ENCODE results near the gene FAM114A1.
A peak's percentile ranks its signal among the peaks of the same experiment; 100 is the strongest.

Gene FAM114A1

GRCh38 chr4:38861791-38862190, 5.8 kb upstream of the FAM114A1 start:
- Histone ChIP-seq H3K27me3 (ENCODE audit: control insufficient read depth, insufficient read depth, low read length) (no peaks in the 10 kb centered on the region), H3K36me3 (ENCODE audit: control insufficient read depth, insufficient read depth, low read length) (no peaks in the 10 kb centered on the region), H3K9me3 (ENCODE audit: control insufficient read depth, low read length) (no peaks in the 10 kb centered on the region), H3K4me3 (ENCODE audit: low read length) (no peak overlapping the region), H3K4me1 (ENCODE audit: control insufficient read depth, insufficient read depth, low read length) (peaks cover 10% of the 10 kb centered on the region), H3K9ac (ENCODE audit: low read length) (no peak overlapping the region)

- peaks cover 25% of the 10 kb centered on the region for H3K4me1 ChIP-seq (ENCODE audit: control insufficient read depth, insufficient read depth, low read length)
- no peaks in the 10 kb centered on the region for H3K27me3 ChIP-seq (ENCODE audit: control insufficient read depth, insufficient read depth, low read length)
- H3K9ac ChIP-seq (ENCODE audit: low read length): peak overlapping the region; percentile 2
- no peaks in the 10 kb centered on the region for H3K36me3 ChIP-seq (ENCODE audit: control insufficient read depth, insufficient read depth, low read length)
- no peaks in the 10 kb centered on the region for H3K9me3 ChIP-seq (ENCODE audit: control insufficient read depth, low read length)
- no peak overlapping the region for H3K4me3 ChIP-seq (ENCODE audit: low read length)
Measured at GRCh38 chr4:38865445-38865844, 2.2 kb upstream of the FAM114A1 start.

- no peaks in the 10 kb centered on the region for H3K36me3 ChIP-seq (ENCODE audit: control insufficient read depth, insufficient read depth, low read length)
- no peaks in the 10 kb centered on the region for H3K27me3 ChIP-seq (ENCODE audit: control insufficient read depth, insufficient read depth, low read length)
- no peak overlapping the region for H3K4me3 ChIP-seq (ENCODE audit: low read length)
- H3K9me3 ChIP-seq (ENCODE audit: control insufficient read depth, low read length): no peaks in the 10 kb centered on the region
- H3K4me1 ChIP-seq (ENCODE audit: control insufficient read depth, insufficient read depth, low read length): peaks cover 31% of the 10 kb centered on the region
- H3K9ac ChIP-seq (ENCODE audit: low read length): peak overlapping the region; percentile 89
Measured at GRCh38 chr4:38866973-38867477, 581 bp upstream of the FAM114A1 start.

GRCh38 chr4:38868059-38868960, 704 bp downstream of the FAM114A1 start:
- Histone ChIP-seq H3K36me3 (ENCODE audit: control insufficient read depth, insufficient read depth, low read length) (no peaks in the 10 kb centered on the region), H3K9me3 (ENCODE audit: control insufficient read depth, low read length) (no peaks in the 10 kb centered on the region), H3K4me3 (ENCODE audit: low read length) (peak overlapping the region; percentile 71), H3K4me1 (ENCODE audit: control insufficient read depth, insufficient read depth, low read length) (peaks cover 44% of the 10 kb centered on the region), H3K9ac (ENCODE audit: low read length) (peak overlapping the region; percentile 98), H3K27me3 (ENCODE audit: control insufficient read depth, insufficient read depth, low read length) (no peaks in the 10 kb centered on the region)

GRCh38 chr4:38869511-38869910, 1.9 kb downstream of the FAM114A1 start:
- Histone ChIP-seq H3K36me3 (ENCODE audit: control insufficient read depth, insufficient read depth, low read length) (no peaks in the 10 kb centered on the region), H3K4me3 (ENCODE audit: low read length) (no peak overlapping the region), H3K4me1 (ENCODE audit: control insufficient read depth, insufficient read depth, low read length) (peaks cover 52% of the 10 kb centered on the region), H3K9me3 (ENCODE audit: control insufficient read depth, low read length) (no peaks in the 10 kb centered on the region), H3K9ac (ENCODE audit: low read length) (peak overlapping the region; percentile 98), H3K27me3 (ENCODE audit: control insufficient read depth, insufficient read depth, low read length) (no peaks in the 10 kb centered on the region)

- Histone ChIP-seq H3K9ac (ENCODE audit: low read length) (no peak overlapping the region), H3K9me3 (ENCODE audit: control insufficient read depth, low read length) (no peaks in the 10 kb centered on the region), H3K27me3 (ENCODE audit: control insufficient read depth, insufficient read depth, low read length) (no peaks in the 10 kb centered on the region), H3K4me3 (ENCODE audit: low read length) (no peak overlapping the region), H3K36me3 (ENCODE audit: control insufficient read depth, insufficient read depth, low read length) (no peaks in the 10 kb centered on the region), H3K4me1 (ENCODE audit: control insufficient read depth, insufficient read depth, low read length) (peaks cover 52% of the 10 kb centered on the region)
Measured at GRCh38 chr4:38870098-38870808, 2.6 kb downstream of the FAM114A1 start.

GRCh38 chr4:38871593-38871992, 4.0 kb downstream of the FAM114A1 start:
- no peaks in the 10 kb centered on the region for H3K27me3 ChIP-seq (ENCODE audit: control insufficient read depth, insufficient read depth, low read length)
- H3K4me1 ChIP-seq (ENCODE audit: control insufficient read depth, insufficient read depth, low read length): peaks cover 52% of the 10 kb centered on the region
- no peaks in the 10 kb centered on the region for H3K36me3 ChIP-seq (ENCODE audit: control insufficient read depth, insufficient read depth, low read length)
- no peak overlapping the region for H3K9ac ChIP-seq (ENCODE audit: low read length)
- no peak overlapping the region for H3K4me3 ChIP-seq (ENCODE audit: low read length)
- no peaks in the 10 kb centered on the region for H3K9me3 ChIP-seq (ENCODE audit: control insufficient read depth, low read length)

GRCh38 chr4:38872620-38873019, 5.0 kb downstream of the FAM114A1 start:
- no peak overlapping the region for H3K9ac ChIP-seq (ENCODE audit: low read length)
- H3K4me1 ChIP-seq (ENCODE audit: control insufficient read depth, insufficient read depth, low read length): peaks cover 47% of the 10 kb centered on the region
- H3K4me3 ChIP-seq (ENCODE audit: low read length): no peak overlapping the region
- H3K36me3 ChIP-seq (ENCODE audit: control insufficient read depth, insufficient read depth, low read length): no peaks in the 10 kb centered on the region
- H3K9me3 ChIP-seq (ENCODE audit: control insufficient read depth, low read length): no peaks in the 10 kb centered on the region
- no peaks in the 10 kb centered on the region for H3K27me3 ChIP-seq (ENCODE audit: control insufficient read depth, insufficient read depth, low read length)

GRCh38 chr4:38873290-38873944, 5.8 kb downstream of the FAM114A1 start:
- Histone ChIP-seq H3K27me3 (ENCODE audit: control insufficient read depth, insufficient read depth, low read length) (no peaks in the 10 kb centered on the region), H3K9ac (ENCODE audit: low read length) (no peak overlapping the region), H3K4me3 (ENCODE audit: low read length) (no peak overlapping the region), H3K36me3 (ENCODE audit: control insufficient read depth, insufficient read depth, low read length) (no peaks in the 10 kb centered on the region), H3K4me1 (ENCODE audit: control insufficient read depth, insufficient read depth, low read length) (peaks cover 44% of the 10 kb centered on the region), H3K9me3 (ENCODE audit: control insufficient read depth, low read length) (no peaks in the 10 kb centered on the region)

GRCh38 chr4:38876636-38877035, 9.0 kb downstream of the FAM114A1 start:
- Histone ChIP-seq H3K36me3 (ENCODE audit: control insufficient read depth, insufficient read depth, low read length) (peaks cover 4% of the 10 kb centered on the region), H3K4me1 (ENCODE audit: control insufficient read depth, insufficient read depth, low read length) (peaks cover 32% of the 10 kb centered on the region), H3K27me3 (ENCODE audit: control insufficient read depth, insufficient read depth, low read length) (no peaks in the 10 kb centered on the region), H3K9ac (ENCODE audit: low read length) (no peak overlapping the region), H3K4me3 (ENCODE audit: low read length) (no peak overlapping the region), H3K9me3 (ENCODE audit: control insufficient read depth, low read length) (no peaks in the 10 kb centered on the region)

- Histone ChIP-seq H3K4me3 (ENCODE audit: low read length) (no peak overlapping the region), H3K27me3 (ENCODE audit: control insufficient read depth, insufficient read depth, low read length) (no peaks in the 10 kb centered on the region), H3K9me3 (ENCODE audit: control insufficient read depth, low read length) (no peaks in the 10 kb centered on the region), H3K36me3 (ENCODE audit: control insufficient read depth, insufficient read depth, low read length) (peaks cover 4% of the 10 kb centered on the region), H3K4me1 (ENCODE audit: control insufficient read depth, insufficient read depth, low read length) (peaks cover under 1% of the 10 kb centered on the region), H3K9ac (ENCODE audit: low read length) (no peak overlapping the region)
Measured at GRCh38 chr4:38884254-38884653, 16.6 kb downstream of the FAM114A1 start.

GRCh38 chr4:38889143-38889542, 21.5 kb downstream of the FAM114A1 start:
- H3K36me3 ChIP-seq (ENCODE audit: control insufficient read depth, insufficient read depth, low read length): no peaks in the 10 kb centered on the region
- H3K4me1 ChIP-seq (ENCODE audit: control insufficient read depth, insufficient read depth, low read length): no peaks in the 10 kb centered on the region
- H3K9me3 ChIP-seq (ENCODE audit: control insufficient read depth, low read length): no peaks in the 10 kb centered on the region
- H3K9ac ChIP-seq (ENCODE audit: low read length): no peak overlapping the region
- no peak overlapping the region for H3K4me3 ChIP-seq (ENCODE audit: low read length)
- H3K27me3 ChIP-seq (ENCODE audit: control insufficient read depth, insufficient read depth, low read length): no peaks in the 10 kb centered on the region
